Measurements from ENCODE around the gene TMEM38B.
A peak's percentile ranks its signal among the peaks of the same experiment; 100 is the strongest.

The TMEM38B gene

DNA sequence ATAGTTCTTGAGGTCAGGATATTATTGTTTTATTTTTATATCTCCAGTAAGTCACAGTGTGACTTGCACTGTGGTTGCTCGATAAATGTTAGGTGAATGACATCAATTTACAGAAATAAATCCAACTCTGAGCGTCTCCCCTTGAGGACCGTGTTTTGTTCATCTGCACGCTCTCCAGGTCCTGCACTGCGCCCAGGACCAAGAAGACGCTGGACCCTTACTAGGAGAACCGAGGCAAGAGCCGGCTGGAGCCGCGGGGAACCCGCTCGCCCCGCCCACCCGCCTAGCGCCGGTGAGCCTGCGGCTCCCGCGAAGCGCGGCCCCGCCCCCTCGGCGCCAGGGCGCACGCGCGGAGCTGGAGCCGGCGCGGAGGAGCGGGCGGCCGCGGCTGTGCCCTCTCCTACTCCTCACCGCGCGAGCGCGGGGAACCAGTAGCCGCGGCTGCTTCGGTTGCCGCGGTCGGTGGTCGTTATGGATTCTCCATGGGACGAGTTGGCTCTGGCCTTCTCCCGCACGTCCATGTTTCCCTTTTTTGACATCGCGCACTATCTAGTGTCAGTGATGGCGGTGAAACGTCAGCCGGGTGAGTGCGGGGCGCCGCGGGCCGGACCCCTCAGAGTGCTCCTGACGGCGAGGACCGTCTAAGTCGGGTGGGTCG lies at the start of gene TMEM38B:
TSS of gene TMEM38B (plus strand) at position 352 of the 658 bp plus-strand sequence. CDS start at position 472, 120 bp downstream.
- peak; percentile 78 for DNase-seq

DNA sequence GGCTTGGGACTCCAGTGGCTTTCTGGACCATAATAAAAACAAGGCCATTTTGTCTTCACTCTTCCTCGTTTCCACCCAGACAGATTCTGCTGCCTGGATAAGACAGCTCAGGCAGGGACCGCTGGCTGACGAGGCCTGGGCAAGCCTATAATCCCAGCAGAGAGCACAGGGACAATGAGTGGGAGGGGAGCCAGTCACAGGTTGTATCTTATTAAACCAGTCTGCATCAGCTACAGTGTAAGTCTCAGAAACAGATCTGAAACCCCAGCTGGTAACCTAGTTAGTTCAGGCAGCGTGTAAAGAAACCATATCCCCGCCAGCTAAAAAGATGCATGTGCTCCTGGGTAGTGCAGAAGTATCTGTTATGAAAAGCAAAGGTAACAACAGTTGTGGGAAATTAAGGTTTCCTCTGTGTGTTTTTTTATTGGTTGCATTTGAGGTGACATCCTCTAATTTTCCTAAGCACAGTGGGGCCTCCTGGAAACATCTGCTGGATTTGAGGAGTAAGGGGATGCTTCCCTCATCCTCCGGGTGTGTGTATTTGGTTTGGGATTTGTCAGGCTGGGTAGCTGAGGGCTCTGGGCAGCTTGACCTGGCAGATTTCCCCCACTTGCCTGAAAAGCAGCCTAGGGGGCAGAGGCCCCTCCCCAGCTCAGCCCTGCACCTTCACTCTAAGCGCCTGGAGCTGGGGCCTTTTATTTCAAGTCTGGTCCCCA lies 47.3 kb upstream of the TMEM38B start:
- DNase-seq = no peak

DNA sequence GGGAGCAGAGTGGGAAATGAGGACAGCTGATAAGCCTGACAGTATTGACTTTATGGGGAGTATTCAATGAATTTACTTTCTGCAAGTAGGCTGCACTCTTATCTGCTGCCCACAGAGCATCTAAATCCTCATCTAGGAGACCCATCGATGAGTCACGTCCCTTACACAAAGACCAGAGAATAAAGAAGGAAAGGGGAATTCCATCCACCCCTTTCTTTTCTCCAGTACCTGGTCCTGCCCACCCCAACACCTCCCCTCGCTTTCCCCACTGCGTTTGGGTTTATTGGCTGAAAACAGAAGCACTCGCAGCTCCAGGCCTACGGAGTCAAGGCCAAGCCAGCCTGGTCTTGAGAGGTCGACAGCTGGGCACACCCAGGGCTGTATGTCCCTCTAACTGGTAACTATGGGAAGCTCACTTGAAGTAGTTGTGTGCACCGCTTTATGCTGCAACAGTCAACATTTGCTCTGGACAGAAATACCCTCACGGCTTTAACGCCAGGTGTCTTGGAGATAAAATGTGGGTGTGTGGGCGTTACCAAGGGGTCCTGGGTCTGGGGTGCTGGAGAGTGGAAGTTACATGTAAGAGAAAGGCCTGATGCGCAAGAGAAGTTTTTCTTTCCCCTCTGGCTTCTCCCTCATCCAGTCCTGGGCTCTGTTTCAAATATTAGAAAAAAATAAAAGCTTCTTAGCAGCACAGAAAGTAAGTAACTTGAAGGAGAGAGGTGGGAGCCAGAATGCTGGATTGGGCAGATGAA lies 46.6 kb upstream of the TMEM38B start:
- DNase-seq = no peak

DNA sequence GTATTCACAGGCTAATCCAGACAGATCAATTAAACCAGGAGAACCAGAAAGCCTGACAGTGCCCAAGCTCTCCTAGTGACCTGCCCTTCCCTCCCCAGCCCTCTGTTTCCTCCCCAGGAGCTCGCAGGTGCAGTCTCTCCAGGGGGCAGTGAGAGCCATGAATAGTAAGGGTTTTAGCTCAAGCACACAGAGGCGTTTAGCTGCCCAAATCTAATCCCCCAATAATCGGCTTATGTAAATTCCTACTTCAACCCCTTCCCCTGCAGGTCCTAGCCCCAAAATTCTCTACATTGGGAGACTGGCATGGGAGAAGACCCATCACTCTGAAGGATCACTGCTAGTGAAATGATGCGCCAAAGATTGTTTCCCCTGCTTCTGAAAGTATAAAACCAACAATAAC lies 42.5 kb upstream of the TMEM38B start:
- no peak for DNase-seq

- DNase-seq = no peak
Observed at GRCh38 chr9:105656131-105656921, 38.0 kb upstream of the TMEM38B start.

DNA sequence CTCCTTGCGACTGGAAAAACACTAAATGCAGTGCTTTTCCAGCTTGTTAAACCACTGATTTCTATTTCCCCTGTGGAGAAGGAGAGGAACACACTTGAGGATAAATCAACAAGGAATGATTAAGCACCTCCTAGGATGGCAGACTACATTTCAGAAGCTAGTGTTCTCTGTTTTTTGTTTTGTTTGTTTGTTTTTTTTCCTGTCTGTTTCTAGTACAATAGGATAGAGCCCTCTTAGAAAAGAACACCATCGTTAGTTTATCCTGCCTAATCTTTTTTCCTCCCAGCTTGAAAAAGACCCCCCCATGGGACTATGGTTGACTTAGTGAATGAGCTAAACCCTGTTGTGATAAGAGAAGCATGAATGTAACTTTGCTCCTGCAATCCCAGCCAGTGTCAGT lies 36.0 kb upstream of the TMEM38B start:
- no peak for DNase-seq

- DNase-seq = no peak
Observed at GRCh38 chr9:105661011-105661410, 33.3 kb upstream of the TMEM38B start.

GRCh38 chr9:105662184-105663104 lies 31.9 kb upstream of the TMEM38B start, which contains the start of gene TAL2:
TAL2 (plus strand) TSS chr9:105662457; CDS start chr9:105662497, 40 bp downstream.
- DNase-seq = no peak

DNA sequence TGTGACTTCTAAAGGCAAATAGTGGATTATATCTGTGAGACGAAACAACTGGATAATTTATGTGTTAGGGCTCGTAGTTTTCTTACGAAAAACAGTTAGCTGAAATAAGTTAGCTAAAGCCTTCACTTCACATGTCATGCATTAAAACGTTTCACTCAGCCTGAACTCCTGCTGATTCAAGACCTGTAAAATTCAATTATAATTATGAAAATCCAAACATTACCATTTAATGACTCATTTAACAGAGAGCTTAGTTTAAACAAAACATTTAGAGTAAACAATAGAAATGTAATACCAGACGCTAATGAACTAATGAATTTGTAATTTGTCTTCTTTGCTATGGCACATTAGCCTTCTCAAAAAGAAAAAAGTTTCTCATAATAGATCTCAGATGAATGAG lies 30.4 kb upstream of the TMEM38B start:
- no peak for DNase-seq

GRCh38 chr9:105667867-105668266 lies 26.5 kb upstream of the TMEM38B start:
- DNase-seq = no peak

DNA sequence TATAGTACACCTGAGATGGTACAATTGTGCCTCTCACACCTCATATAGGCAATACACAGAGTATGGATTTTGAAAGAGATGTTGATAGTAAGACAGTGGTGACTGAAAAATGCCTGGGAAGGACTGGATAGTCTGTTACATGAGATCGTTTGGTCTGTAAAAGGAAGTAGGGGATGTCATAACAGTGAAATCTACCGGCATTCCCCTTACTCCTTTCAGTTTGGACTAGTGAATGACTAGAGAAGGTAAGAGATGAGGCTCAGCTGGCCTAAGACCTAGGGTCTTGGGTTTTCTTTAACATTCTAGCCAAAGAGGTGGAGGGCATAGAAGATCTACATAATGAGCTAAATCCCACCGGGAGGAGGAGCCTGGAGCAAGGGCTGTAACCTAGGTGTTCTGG lies 24.0 kb upstream of the TMEM38B start:
- no peak for DNase-seq

DNA sequence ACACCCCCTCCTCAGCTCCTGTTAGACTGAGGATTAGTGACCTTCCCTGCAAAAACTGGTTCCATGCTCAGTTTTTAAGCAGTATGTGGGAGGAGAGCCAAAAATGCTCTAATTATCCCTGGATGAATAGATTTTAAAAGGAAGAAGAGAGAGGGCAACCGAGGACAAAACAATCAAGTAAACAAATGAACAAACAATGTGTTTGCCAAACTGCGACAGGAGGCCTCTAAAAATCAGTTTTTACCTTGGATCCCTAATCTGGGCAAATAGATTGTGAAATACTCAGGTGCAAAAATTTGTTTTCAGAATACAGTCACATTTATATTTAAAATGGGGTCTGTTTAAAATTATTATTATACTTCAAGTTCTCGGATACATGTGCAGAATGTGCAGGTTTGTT lies 23.6 kb upstream of the TMEM38B start:
- DNase-seq = no peak

DNA sequence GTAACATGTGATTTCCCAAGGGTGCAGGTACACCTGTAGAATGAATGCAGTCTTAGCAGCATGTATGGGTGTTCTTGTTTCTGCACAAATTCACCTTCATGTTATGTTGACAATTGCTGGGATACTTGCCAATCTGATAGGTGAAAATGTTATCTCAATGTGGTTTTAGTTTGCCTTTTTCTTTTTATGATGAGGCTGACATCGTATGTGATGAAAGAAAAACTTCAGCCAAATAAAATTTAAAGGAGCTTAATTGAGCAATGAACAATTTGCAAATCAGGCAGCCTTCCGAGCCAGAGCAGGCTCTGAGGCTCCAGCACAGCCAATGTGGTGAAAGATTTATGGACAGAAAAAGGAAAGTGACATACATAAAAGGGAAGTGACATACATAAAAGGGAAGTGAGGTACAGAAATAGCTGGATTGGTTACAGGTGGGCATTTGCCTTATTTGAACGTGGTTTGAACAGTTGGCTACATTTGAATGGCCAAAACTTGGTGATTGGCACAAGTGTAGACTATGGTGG lies 21.6 kb upstream of the TMEM38B start:
- no peak for DNase-seq

DNA sequence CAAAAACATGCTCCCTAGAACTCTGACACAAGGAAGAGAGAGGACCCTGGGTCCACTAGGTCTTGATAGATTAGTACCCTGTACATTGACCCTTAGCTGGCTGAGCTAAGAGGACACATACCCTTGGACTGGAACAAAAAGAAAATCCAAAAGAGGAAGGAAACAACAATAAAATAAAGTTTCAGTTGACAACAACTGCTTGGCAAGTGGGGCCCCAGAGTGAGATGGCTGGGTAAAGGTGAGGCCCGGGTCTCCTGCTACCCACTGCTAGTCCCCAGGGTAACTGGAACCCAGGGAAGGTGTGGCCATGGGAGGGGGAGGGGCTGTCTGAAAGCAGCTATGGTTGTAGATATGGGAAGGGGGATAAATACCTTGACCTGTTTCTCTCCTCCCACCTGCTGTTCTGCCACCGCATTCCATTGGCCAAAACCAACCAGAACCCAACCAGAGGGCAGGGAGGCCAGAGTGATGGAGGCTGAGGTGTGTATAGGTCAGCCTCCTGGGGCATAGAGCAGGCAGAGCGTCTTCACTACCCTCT lies 20.4 kb upstream of the TMEM38B start:
- no peak for DNase-seq

- DNase-seq = no peak
Observed at GRCh38 chr9:105676351-105676923, 17.9 kb upstream of the TMEM38B start.

GRCh38 chr9:105678163-105678562 lies 16.2 kb upstream of the TMEM38B start:
- no peak for DNase-seq

- no peak for DNase-seq
Observed at GRCh38 chr9:105678781-105679180, 15.6 kb upstream of the TMEM38B start.

DNA sequence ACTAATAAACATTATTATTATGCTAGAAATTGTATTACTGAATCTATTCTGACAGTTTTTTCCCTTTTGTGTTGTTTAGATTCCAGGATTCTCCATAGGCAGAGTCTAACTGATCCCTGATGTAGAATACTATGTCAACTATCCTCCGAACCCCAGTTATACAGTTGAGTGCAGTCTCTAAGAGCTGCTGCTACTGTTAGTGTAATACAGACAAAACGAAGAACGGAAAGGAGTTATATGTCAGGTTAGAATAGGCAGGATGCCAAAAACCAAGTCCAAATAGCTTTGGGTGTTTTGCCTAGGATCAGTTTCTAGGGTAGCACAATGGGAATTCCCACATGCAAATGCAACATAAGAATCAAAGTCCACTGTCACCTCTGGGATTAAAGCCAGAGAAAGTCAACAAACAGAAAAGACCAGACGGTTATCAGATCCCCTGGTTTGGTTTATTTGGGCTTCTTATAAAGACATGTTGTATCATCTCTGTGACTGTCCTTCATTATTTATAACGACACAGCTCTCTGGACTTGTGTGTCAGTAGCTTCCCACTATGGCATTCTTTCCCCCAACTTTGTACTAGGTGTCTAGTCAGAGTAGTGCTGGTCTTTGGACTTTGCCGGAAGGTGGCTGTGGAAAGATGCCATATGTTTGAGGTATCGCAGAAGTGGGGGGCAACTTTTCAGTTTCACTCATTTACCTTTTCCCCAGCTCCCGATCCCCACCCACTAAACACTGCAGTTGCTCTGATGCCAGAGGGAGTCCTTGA lies 14.9 kb upstream of the TMEM38B start:
- no peak for DNase-seq

- no peak for DNase-seq
Observed at GRCh38 chr9:105681313-105681712, 13.0 kb upstream of the TMEM38B start.

GRCh38 chr9:105681724-105682123 lies 12.6 kb upstream of the TMEM38B start:
- DNase-seq = no peak
